ENCODE data around the gene INPP5E. TPM values are rescaled to one million over a fixed set of nuclear protein-coding genes. Genes with fewer than 3 reads are reported as not detected.

The INPP5E gene
- total RNA-seq, 4 donors from 2014 or later, result 10.0 to 17.8 (median 12.1) TPM

DNA sequence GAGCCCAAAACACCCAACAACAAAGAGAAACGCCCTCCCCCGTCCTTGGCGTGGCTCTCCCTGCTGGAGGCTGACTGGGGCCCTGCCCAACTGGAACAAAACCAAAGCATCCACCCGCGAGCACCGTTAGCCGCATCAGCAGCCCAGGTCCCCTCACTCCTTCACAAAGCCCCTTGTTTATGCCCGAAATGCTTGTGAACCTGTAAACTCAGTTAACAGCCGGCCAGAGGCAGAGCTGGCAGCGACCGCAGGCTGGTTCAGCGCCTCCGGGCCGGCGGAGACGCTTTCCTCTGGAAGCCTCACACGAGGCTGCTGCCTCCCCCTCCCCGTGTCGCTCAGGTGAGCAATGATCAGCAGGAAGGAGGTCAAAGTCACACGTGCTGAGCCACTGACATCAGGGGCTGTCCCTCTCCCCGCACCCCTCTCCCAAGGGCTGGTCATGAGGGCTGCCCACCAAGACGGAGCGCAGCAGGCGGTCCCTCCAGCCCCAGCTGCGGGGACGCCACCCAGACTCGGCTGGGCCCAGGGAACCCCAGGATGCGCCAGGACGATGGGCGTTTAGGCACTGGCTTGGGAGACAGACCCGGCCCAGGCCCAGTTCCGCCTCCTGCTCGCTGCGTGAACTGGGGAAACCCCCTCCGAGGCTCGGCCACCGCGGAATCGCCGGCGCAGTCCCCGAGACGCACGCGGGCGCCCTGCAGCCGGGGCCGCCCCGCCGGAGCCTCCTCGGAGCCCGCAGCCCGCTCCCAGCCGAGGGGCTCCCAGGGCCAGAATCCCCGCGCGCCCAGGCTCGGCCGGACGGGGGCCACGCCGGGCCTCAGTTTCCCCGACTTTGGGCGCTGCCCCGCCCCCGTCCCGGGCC, 40.2 kb downstream of the INPP5E start:
- TF ChIP-seq, protein P1, sequence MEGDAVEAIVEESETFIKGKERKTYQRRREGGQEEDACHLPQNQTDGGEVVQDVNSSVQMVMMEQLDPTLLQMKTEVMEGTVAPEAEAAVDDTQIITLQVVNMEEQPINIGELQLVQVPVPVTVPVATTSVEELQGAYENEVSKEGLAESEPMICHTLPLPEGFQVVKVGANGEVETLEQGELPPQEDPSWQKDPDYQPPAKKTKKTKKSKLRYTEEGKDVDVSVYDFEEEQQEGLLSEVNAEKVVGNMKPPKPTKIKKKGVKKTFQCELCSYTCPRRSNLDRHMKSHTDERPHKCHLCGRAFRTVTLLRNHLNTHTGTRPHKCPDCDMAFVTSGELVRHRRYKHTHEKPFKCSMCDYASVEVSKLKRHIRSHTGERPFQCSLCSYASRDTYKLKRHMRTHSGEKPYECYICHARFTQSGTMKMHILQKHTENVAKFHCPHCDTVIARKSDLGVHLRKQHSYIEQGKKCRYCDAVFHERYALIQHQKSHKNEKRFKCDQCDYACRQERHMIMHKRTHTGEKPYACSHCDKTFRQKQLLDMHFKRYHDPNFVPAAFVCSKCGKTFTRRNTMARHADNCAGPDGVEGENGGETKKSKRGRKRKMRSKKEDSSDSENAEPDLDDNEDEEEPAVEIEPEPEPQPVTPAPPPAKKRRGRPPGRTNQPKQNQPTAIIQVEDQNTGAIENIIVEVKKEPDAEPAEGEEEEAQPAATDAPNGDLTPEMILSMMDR (IDR thresholded peaks at IDR 0.05), result no peak
- no peak for TF ChIP-seq POLR2A (IDR thresholded peaks at IDR 0.05)
- WGBS, 2 donors, result 1 to 2% methylated on average over 25 to 33 of the region's 67 CpGs
- H3K4me3 ChIP-seq (ENCODE audit: low read depth, poor library complexity, severe bottlenecking), result peak overlapping the region; percentile 73
- DNase-seq (ENCODE audit: low spot score in 2 of 2), result no peak
- intact Hi-C loops (cut with DNase I; ENCODE audit: low total_unique reads), result no loop called here

DNA sequence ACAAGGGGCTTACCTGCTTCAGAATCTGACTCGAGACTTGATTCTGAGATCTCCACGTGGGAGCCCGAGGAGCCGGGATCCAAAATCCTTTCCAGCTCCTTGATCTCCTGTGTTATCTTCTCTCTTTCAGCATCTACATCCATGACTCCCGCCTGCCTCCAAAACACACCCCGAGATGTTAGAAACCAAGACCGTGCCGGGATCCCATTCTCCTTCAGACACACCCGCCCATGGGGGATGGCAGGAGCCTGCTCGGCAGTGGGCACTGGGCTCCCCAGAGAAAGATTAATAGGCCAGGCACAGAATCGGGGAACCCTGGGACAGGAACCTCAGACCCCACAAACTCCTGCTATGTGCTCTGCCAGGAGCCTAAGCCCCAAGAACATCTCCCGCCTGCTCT, 41.4 kb downstream of the INPP5E start:
- H3K4me3 ChIP-seq (ENCODE audit: low read depth, poor library complexity, severe bottlenecking), result no peak overlapping the region
- intact Hi-C loops (cut with DNase I; ENCODE audit: low total_unique reads), result no loop called here
- no peak for DNase-seq (ENCODE audit: low spot score in 2 of 2)
- TF ChIP-seq POLR2A (IDR thresholded peaks at IDR 0.05), result no peak
- TF ChIP-seq, protein P1 (IDR thresholded peaks at IDR 0.05), result no peak
- WGBS, 2 donors, result 94 to 97% methylated on average over 12 of the region's 12 CpGs

DNA sequence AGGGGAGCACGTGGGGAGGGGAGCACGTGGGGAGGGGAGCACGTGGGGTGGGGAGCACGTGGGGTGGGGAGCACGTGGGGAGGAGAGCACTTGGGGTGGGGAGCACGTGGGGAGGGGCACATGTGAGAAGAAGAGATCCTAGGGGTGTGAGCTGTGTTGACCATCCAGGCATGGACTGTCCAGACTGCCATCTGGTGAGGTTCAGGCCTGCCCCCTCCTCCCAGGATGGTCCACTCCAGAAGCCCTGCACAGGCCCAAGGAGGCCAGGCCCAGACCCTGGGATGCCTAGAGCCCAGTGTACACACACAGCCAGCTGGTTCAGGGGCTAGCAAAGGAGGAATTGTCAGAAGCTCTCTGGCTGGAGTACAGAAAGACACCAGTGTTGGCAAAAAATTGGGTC, 42.0 kb downstream of the INPP5E start:
- intact Hi-C loops (cut with DNase I; ENCODE audit: low total_unique reads), result no loop called here
- no peak overlapping the region for H3K4me3 ChIP-seq (ENCODE audit: low read depth, poor library complexity, severe bottlenecking)
- no peak for DNase-seq (ENCODE audit: low spot score in 2 of 2)
- TF ChIP-seq, protein P1 (IDR thresholded peaks at IDR 0.05), result no peak
- no peak for TF ChIP-seq POLR2A (IDR thresholded peaks at IDR 0.05)
- WGBS, 2 donors, result 51 to 85% methylated on average over 6 of the region's 6 CpGs

DNA sequence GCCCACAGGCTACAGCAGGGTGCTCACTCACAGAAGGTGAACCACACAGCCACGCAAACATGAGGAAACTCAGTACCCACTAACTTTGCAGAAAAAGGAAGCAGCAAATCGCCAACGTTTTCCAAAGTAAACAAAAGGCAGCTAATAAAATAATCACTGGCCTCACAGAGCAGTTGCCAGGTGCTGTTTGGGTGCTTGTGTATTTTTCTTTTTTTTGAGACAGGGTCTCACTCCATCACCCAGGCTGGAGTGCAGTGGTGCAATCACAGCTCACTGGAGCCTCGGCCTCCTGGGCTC, 43.5 kb downstream of the INPP5E start:
- intact Hi-C loops (cut with DNase I; ENCODE audit: low total_unique reads), result no loop called here
- no peak overlapping the region for H3K4me3 ChIP-seq (ENCODE audit: low read depth, poor library complexity, severe bottlenecking)
- TF ChIP-seq POLR2A (IDR thresholded peaks at IDR 0.05), result no peak
- TF ChIP-seq, protein P1 (IDR thresholded peaks at IDR 0.05), result no peak
- no peak for DNase-seq (ENCODE audit: low spot score in 2 of 2)
- WGBS, 2 donors, result 77 to 83% methylated on average over 4 of the region's 4 CpGs

DNA sequence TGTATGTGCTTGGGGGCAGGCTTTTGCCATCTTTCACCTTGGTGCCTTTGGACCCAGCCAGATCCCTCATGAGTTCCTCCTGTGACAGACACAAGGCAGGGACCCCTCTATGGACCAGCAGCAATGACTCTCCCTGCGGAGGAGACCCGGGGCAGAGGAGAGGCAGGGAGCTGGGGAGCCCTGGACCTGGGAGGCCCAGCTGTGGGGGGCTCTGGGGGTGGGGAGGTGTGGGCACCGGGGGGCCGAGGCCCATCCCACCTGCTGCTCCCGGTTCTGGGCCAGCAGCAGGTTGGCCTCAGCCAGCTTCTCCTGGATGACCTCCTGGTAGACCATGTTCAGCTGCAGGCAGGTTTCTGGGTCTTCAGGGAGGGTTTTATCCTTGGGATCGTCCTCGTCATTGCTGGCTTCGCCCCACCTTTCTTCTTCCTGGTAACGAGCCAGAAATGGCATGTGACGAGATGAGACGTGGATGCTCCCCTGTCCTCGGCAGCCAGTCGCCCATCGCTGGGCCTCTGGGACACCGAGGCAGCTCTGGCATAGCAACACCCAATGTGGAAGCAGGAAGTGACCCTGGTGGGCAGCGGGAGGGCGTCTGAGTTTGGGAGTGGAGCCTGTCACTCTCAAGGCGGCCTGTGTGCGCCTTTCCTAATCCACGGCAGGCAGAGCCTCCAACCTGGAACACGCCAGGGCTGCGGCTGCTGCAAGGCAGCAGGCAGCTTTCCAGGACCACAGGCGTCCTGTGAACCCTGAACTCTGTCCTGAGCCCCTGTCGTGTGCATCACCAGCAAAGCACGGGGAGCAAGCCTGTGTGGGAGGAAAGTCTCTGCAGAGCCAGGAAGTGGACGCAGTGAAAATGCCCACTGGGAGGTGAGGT, 44.1 kb downstream of the INPP5E start:
- TF ChIP-seq, protein P1 (IDR thresholded peaks at IDR 0.05), result no peak
- no peak for TF ChIP-seq POLR2A (IDR thresholded peaks at IDR 0.05)
- WGBS, 2 donors, result 85 to 93% methylated on average over 23 to 25 of the region's 26 CpGs
- intact Hi-C loops (cut with DNase I; ENCODE audit: low total_unique reads), result no loop called here
- H3K4me3 ChIP-seq (ENCODE audit: low read depth, poor library complexity, severe bottlenecking), result no peak overlapping the region
- DNase-seq (ENCODE audit: low spot score in 2 of 2), result no peak

Data from lower leg skin (tissue), 4 donors.